ENCODE data around the gene DNA2. TPM values are rescaled to one million over a fixed set of nuclear protein-coding genes. Genes with fewer than 3 reads are reported as not detected.
"Not testable (repeated sequence)": the region's sequence is repeated elsewhere in the genome, so short reads cannot be mapped to it uniquely, and the experiment has no call there.

DNA2 gene
- total RNA-seq, result 4.1 and 5.2 TPM in 2 replicates
- 1.4 TPM for polyA plus RNA-seq (2012)

GRCh38 chr10:68471586-68472408 is at the start of gene DNA2:
DNA2 (minus strand) TSS chr10:68471973; CDS start chr10:68471864, 109 bp downstream.
- peak; percentile 75 for DNase-seq (ENCODE audit: low read depth)

- not testable (repeated sequence) for DNase-seq (ENCODE audit: low read depth)
Observed at GRCh38 chr10:68518609-68519008, 46.8 kb upstream of the DNA2 start.

GRCh38 chr10:68517188-68517587 is 45.4 kb upstream of the DNA2 start:
- no peak for DNase-seq (ENCODE audit: low read depth)

GRCh38 chr10:68516766-68517165 is 45.0 kb upstream of the DNA2 start:
- no peak for DNase-seq (ENCODE audit: low read depth)

GRCh38 chr10:68516216-68516615 is 44.4 kb upstream of the DNA2 start:
- DNase-seq (ENCODE audit: low read depth), result not testable (repeated sequence)

GRCh38 chr10:68508090-68508489 is 36.3 kb upstream of the DNA2 start:
- no peak for DNase-seq (ENCODE audit: low read depth)

GRCh38 chr10:68506411-68506810 is 34.6 kb upstream of the DNA2 start:
- DNase-seq (ENCODE audit: low read depth), result no peak

- DNase-seq (ENCODE audit: low read depth), result no peak
Observed at GRCh38 chr10:68502846-68503245, 31.1 kb upstream of the DNA2 start.

GRCh38 chr10:68501691-68502090 is 29.9 kb upstream of the DNA2 start:
- DNase-seq (ENCODE audit: low read depth), result no peak

- DNase-seq (ENCODE audit: low read depth), result no peak
Observed at GRCh38 chr10:68499544-68499943, 27.8 kb upstream of the DNA2 start.

- DNase-seq (ENCODE audit: low read depth), result no peak
Observed at GRCh38 chr10:68496072-68496471, 24.3 kb upstream of the DNA2 start.

- no peak for DNase-seq (ENCODE audit: low read depth)
Observed at GRCh38 chr10:68492118-68492517, 20.3 kb upstream of the DNA2 start.

- DNase-seq (ENCODE audit: low read depth), result no peak
Observed at GRCh38 chr10:68489919-68490318, 18.1 kb upstream of the DNA2 start.

- DNase-seq (ENCODE audit: low read depth), result no peak
Observed at GRCh38 chr10:68474021-68474420, 2.2 kb upstream of the DNA2 start.

GRCh38 chr10:68471063-68471585 is 649 bp downstream of the DNA2 start:
- DNase-seq (ENCODE audit: low read depth), result no peak

GRCh38 chr10:68470300-68470699 is 1.5 kb downstream of the DNA2 start:
- DNase-seq (ENCODE audit: low read depth), result no peak

- DNase-seq (ENCODE audit: low read depth), result no peak
Observed at GRCh38 chr10:68469838-68470237, 1.9 kb downstream of the DNA2 start.

- DNase-seq (ENCODE audit: low read depth), result not testable (repeated sequence)
Observed at GRCh38 chr10:68464729-68465128, 7.0 kb downstream of the DNA2 start.

GRCh38 chr10:68463365-68464093 is 8.2 kb downstream of the DNA2 start:
- DNase-seq (ENCODE audit: low read depth), result no peak

GRCh38 chr10:68462536-68462935 is 9.2 kb downstream of the DNA2 start:
- DNase-seq (ENCODE audit: low read depth), result no peak

GRCh38 chr10:68461032-68461431 is 10.7 kb downstream of the DNA2 start:
- DNase-seq (ENCODE audit: low read depth), result no peak

- DNase-seq (ENCODE audit: low read depth), result peak; percentile 31
Observed at GRCh38 chr10:68449698-68450097, 22.1 kb downstream of the DNA2 start.
